Measurements from ENCODE around the gene EFNA1. TPM values are rescaled to one million over a fixed set of nuclear protein-coding genes. Genes with fewer than 3 reads are reported as not detected.
A peak's percentile ranks its signal among the peaks of the same experiment; 100 is the strongest.

The EFNA1 gene
- polyA plus RNA-seq, 1 donor from 2014 or later, result 0.50 TPM

DNA sequence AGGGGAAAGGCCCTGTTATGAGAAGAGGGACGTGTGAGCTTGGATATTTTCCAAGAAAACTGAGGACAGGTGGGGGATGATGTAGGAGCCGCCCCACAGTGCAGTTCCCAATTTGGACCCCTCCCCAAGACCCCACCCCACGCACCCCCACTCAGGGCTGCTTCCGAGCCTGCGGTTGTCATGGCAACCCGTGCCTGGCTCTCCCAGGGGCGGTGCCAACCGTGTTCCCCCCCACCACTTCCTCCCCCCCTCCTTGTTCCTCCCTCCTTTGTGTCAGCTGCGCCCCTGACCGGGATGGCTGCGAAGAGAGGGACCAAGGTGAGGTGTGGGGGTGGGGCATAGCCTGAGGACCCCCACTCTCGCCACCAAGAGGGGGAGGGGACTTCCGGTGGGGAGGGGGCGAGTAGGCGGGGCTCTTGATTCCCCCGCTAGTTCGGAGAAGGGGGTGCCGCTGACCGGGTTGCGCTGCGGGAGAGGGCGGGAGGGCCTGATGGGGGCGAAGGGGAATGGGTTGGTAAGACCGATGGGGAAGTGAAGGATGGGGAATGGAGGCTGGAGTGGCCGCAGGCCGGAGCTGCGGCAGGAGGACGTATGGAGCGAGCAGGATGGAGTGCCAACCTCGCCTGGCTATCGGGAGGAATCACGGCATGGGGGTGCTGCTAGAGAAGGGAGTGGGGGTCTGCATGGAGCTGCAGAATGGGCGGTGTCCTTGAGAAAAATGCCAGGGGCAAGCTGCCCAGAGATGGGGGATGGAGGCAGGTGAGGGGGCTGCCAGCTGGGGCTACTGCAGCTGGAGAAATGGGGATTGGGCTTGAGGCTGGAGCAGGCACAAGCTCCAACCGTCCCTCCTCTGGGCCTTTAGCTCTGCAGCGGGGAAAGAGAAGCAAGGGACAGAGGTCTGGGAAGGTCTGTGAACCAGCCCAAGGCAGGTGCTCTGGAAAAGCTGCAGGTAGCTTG is 46.9 kb downstream of the EFNA1 start:
- Histone ChIP-seq H3K9me3 (ENCODE audit: low read length) (no peaks in the 10 kb centered on the region), H3K4me2 (ENCODE audit: low read length) (peak overlapping the region; percentile 91), H3K79me2 (replicated peaks; ENCODE audit: insufficient read depth, low read length) (peaks cover 37% of the 10 kb centered on the region), H4K20me1 (ENCODE audit: insufficient read depth) (no peaks in the 10 kb centered on the region), H3K9me2 (ENCODE audit: insufficient read depth, low read length) (no peaks in the 10 kb centered on the region), H3K4me3 (ENCODE audit: low read length) (peak overlapping the region; percentile 93), H3K27ac (ENCODE audit: low read length) (peak overlapping the region; percentile 99), H3F3A (ENCODE audit: insufficient read depth, low read length, poor library complexity, severe bottlenecking) (peaks cover 5% of the 10 kb centered on the region), H2AFZ (ENCODE audit: low read depth, low read length) (peak overlapping the region; percentile 65), H3K36me3 (ENCODE audit: insufficient read depth, low read length) (peaks cover 13% of the 10 kb centered on the region), H3K27me3 (ENCODE audit: insufficient read depth, low read depth, low read length) (no peaks in the 10 kb centered on the region), H3K9ac (ENCODE audit: low read length) (peak overlapping the region; percentile 100)
- TF ChIP-seq MXI1 (conservative IDR thresholded peaks at IDR 0.05; ENCODE audit: poor library complexity, severe bottlenecking), result no peak
- no peak for TF ChIP-seq EP300 (conservative IDR thresholded peaks at IDR 0.05; ENCODE audit: poor library complexity, severe bottlenecking)
- peak; percentile 86 for TF ChIP-seq POLR2AphosphoS5 (IDR thresholded peaks at IDR 0.05)
- TF ChIP-seq EZH2 (IDR thresholded peaks at IDR 0.05; ENCODE audit: borderline replicate concordance, insufficient read depth, low read length, poor library complexity, severe bottlenecking), result no peak
- no peak for TF ChIP-seq SMC3 (conservative IDR thresholded peaks at IDR 0.05; ENCODE audit: poor library complexity)
- TF ChIP-seq, protein P1, sequence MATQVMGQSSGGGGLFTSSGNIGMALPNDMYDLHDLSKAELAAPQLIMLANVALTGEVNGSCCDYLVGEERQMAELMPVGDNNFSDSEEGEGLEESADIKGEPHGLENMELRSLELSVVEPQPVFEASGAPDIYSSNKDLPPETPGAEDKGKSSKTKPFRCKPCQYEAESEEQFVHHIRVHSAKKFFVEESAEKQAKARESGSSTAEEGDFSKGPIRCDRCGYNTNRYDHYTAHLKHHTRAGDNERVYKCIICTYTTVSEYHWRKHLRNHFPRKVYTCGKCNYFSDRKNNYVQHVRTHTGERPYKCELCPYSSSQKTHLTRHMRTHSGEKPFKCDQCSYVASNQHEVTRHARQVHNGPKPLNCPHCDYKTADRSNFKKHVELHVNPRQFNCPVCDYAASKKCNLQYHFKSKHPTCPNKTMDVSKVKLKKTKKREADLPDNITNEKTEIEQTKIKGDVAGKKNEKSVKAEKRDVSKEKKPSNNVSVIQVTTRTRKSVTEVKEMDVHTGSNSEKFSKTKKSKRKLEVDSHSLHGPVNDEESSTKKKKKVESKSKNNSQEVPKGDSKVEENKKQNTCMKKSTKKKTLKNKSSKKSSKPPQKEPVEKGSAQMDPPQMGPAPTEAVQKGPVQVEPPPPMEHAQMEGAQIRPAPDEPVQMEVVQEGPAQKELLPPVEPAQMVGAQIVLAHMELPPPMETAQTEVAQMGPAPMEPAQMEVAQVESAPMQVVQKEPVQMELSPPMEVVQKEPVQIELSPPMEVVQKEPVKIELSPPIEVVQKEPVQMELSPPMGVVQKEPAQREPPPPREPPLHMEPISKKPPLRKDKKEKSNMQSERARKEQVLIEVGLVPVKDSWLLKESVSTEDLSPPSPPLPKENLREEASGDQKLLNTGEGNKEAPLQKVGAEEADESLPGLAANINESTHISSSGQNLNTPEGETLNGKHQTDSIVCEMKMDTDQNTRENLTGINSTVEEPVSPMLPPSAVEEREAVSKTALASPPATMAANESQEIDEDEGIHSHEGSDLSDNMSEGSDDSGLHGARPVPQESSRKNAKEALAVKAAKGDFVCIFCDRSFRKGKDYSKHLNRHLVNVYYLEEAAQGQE (IDR thresholded peaks at IDR 0.05; ENCODE audit: borderline replicate concordance), result no peak
- TF ChIP-seq, protein P2, sequence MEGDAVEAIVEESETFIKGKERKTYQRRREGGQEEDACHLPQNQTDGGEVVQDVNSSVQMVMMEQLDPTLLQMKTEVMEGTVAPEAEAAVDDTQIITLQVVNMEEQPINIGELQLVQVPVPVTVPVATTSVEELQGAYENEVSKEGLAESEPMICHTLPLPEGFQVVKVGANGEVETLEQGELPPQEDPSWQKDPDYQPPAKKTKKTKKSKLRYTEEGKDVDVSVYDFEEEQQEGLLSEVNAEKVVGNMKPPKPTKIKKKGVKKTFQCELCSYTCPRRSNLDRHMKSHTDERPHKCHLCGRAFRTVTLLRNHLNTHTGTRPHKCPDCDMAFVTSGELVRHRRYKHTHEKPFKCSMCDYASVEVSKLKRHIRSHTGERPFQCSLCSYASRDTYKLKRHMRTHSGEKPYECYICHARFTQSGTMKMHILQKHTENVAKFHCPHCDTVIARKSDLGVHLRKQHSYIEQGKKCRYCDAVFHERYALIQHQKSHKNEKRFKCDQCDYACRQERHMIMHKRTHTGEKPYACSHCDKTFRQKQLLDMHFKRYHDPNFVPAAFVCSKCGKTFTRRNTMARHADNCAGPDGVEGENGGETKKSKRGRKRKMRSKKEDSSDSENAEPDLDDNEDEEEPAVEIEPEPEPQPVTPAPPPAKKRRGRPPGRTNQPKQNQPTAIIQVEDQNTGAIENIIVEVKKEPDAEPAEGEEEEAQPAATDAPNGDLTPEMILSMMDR (IDR thresholded peaks at IDR 0.05; ENCODE audit: poor library complexity, severe bottlenecking), result no peak
- no peak for TF ChIP-seq RAD21 (conservative IDR thresholded peaks at IDR 0.05)
- TF ChIP-seq TAF1 (IDR thresholded peaks at IDR 0.05; ENCODE audit: low read depth), result peak; percentile 10

DNA sequence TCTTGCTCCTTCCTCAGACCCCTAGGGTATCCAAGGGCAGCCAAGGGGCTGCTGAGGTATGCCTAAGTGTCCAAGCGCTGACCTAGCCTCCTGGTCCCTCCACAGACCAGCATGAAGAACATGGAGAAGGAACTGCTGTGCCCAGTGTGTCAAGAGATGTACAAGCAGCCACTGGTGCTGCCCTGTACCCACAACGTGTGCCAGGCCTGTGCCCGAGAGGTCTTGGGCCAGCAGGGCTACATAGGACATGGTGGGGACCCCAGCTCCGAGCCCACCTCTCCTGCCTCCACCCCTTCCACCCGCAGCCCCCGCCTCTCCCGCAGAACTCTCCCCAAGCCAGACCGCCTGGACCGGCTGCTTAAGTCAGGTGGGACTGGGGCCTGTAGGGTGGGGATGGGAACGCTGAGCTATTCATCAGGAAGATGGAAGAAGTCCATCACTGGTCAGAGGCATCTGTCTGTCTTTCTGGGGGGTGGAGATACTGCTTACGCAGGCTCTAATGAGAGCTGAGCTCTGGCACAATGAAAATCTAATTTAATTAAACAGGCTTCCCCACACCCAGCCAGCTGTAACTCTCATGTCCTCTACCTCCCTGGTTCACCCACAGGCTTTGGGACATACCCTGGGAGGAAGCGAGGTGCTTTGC is 47.7 kb downstream of the EFNA1 start:
- H3K9me3 ChIP-seq (ENCODE audit: low read length), result no peaks in the 10 kb centered on the region
- H3F3A ChIP-seq (ENCODE audit: insufficient read depth, low read length, poor library complexity, severe bottlenecking), result peaks cover 5% of the 10 kb centered on the region
- no peaks in the 10 kb centered on the region for H3K9me2 ChIP-seq (ENCODE audit: insufficient read depth, low read length)
- H4K20me1 ChIP-seq (ENCODE audit: insufficient read depth), result no peaks in the 10 kb centered on the region
- H3K9ac ChIP-seq (ENCODE audit: low read length), result peak overlapping the region; percentile 100
- no peak overlapping the region for H2AFZ ChIP-seq (ENCODE audit: low read depth, low read length)
- peaks cover 13% of the 10 kb centered on the region for H3K36me3 ChIP-seq (ENCODE audit: insufficient read depth, low read length)
- H3K4me2 ChIP-seq (ENCODE audit: low read length), result peak overlapping the region; percentile 91
- H3K79me2 ChIP-seq (replicated peaks; ENCODE audit: insufficient read depth, low read length), result peaks cover 37% of the 10 kb centered on the region
- H3K27ac ChIP-seq (ENCODE audit: low read length), result peak overlapping the region; percentile 99
- H3K4me3 ChIP-seq (ENCODE audit: low read length), result peak overlapping the region; percentile 93
- no peak for TF ChIP-seq RAD21 (conservative IDR thresholded peaks at IDR 0.05)
- no peak for TF ChIP-seq SMC3 (conservative IDR thresholded peaks at IDR 0.05; ENCODE audit: poor library complexity)
- TF ChIP-seq TAF1 (IDR thresholded peaks at IDR 0.05; ENCODE audit: low read depth), result no peak
- no peak for TF ChIP-seq MXI1 (conservative IDR thresholded peaks at IDR 0.05; ENCODE audit: poor library complexity, severe bottlenecking)
- TF ChIP-seq POLR2AphosphoS5 (IDR thresholded peaks at IDR 0.05), result no peak
- no peak for TF ChIP-seq EP300 (conservative IDR thresholded peaks at IDR 0.05; ENCODE audit: poor library complexity, severe bottlenecking)
- TF ChIP-seq, protein P2 (IDR thresholded peaks at IDR 0.05; ENCODE audit: poor library complexity, severe bottlenecking), result no peak
- TF ChIP-seq, protein P1 (IDR thresholded peaks at IDR 0.05; ENCODE audit: borderline replicate concordance), result no peak
- TF ChIP-seq EZH2 (IDR thresholded peaks at IDR 0.05; ENCODE audit: borderline replicate concordance, insufficient read depth, low read length, poor library complexity, severe bottlenecking), result no peak
- no peaks in the 10 kb centered on the region for H3K27me3 ChIP-seq (ENCODE audit: insufficient read depth, low read depth, low read length)

All from neural cell (in vitro differentiated cells).